Adipocyte (in vitro differentiated cells): ENCODE measurements around the gene PALD1.
A peak's percentile ranks its signal among the peaks of the same experiment; 100 is the strongest.

Experiments used
- DNase-seq: peaks from one replicate; pipeline ENCODE4 v3.0.0-alpha.2; 2015; ENCODE audit warnings: low read depth
- H3K27me3 ChIP-seq: replicated peaks from 2 replicates; pipeline ENCODE4 v1.7.0; 2013; ENCODE audit warnings: mild to moderate bottlenecking, low read length, moderate library complexity; ENCODE audit not compliant: control insufficient read depth, insufficient read depth
- H3K36me3 ChIP-seq: 2 replicates; pipeline ENCODE4 v1.7.0; 2013; ENCODE audit warnings: low read length, mild to moderate bottlenecking, moderate library complexity; ENCODE audit not compliant: control insufficient read depth, insufficient read depth, severe bottlenecking
- H3K4me1 ChIP-seq: 2 replicates; pipeline ENCODE4 v1.7.0; 2013; ENCODE audit warnings: mild to moderate bottlenecking, low read length, moderate library complexity; ENCODE audit not compliant: control insufficient read depth, insufficient read depth
- H3K4me3 ChIP-seq: 2 replicates; pipeline ENCODE4 v1.7.0; 2013; ENCODE audit warnings: mild to moderate bottlenecking, low read length, moderate library complexity
- H3K9ac ChIP-seq: 2 replicates; pipeline ENCODE4 v1.7.0; 2013; ENCODE audit warnings: mild to moderate bottlenecking, low read length, moderate library complexity
- H3K9me3 ChIP-seq: 2 replicates; pipeline ENCODE4 v1.7.0; 2013; ENCODE audit warnings: mild to moderate bottlenecking, low read length, moderate library complexity; ENCODE audit not compliant: control insufficient read depth

Gene PALD1

GRCh38 chr10:70584909-70585544 is 106.5 kb downstream of the PALD1 start:
- Histone ChIP-seq H3K9ac (no peak overlapping the region), H3K9me3 (no peaks in the 10 kb centered on the region), H3K4me3 (no peak overlapping the region), H3K27me3 (no peaks in the 10 kb centered on the region), H3K36me3 (no peaks in the 10 kb centered on the region), H3K4me1 (peaks cover 8% of the 10 kb centered on the region)
- DNase-seq, result peak; percentile 41

- DNase-seq, result no peak
- Histone ChIP-seq H3K4me1 (peaks cover 8% of the 10 kb centered on the region), H3K27me3 (no peaks in the 10 kb centered on the region), H3K9ac (no peak overlapping the region), H3K9me3 (no peaks in the 10 kb centered on the region), H3K4me3 (no peak overlapping the region), H3K36me3 (no peaks in the 10 kb centered on the region)
Observed at GRCh38 chr10:70585578-70586169, 107.1 kb downstream of the PALD1 start.

- no peaks in the 10 kb centered on the region for H3K36me3 ChIP-seq
- no peak overlapping the region for H3K9ac ChIP-seq
- H3K9me3 ChIP-seq, result no peaks in the 10 kb centered on the region
- no peak overlapping the region for H3K4me3 ChIP-seq
- H3K4me1 ChIP-seq, result peaks cover 8% of the 10 kb centered on the region
- no peak for DNase-seq
- H3K27me3 ChIP-seq, result no peaks in the 10 kb centered on the region
Observed at GRCh38 chr10:70586348-70586930, 107.9 kb downstream of the PALD1 start.

DNA sequence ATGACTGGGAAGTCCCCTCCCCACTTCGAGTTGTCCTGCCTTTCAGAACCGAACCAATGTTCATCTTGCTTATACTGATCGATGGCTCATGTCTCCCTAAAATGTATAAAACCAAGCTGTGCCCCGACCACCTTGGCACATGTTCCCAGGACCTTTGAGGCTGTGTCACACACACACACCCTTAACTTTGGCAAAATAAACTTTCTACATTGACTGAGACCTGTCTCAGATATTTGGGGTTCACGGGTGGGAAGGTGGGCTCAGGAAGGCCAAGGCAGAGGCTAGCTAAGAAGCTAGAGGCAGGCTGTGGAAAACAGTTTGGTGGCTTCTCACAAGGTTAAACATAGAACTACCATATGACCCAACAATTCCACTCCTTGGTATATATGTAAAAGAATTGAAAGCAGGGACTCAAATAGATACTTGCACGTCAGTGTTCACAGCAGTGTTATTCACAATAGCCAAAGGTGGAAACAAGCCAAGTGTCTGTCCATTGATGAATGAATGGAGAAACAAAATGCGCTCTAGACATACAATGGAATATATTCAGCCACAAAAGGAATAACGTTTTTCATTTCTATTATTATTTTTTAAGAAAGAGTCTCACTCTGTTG is 108.6 kb downstream of the PALD1 start:
- no peak for DNase-seq
- Histone ChIP-seq H3K4me3 (no peak overlapping the region), H3K27me3 (peaks cover 4% of the 10 kb centered on the region), H3K36me3 (no peaks in the 10 kb centered on the region), H3K9ac (no peak overlapping the region), H3K9me3 (no peaks in the 10 kb centered on the region), H3K4me1 (peaks cover 8% of the 10 kb centered on the region)

- no peaks in the 10 kb centered on the region for H3K9me3 ChIP-seq
- peaks cover 8% of the 10 kb centered on the region for H3K4me1 ChIP-seq
- no peaks in the 10 kb centered on the region for H3K36me3 ChIP-seq
- no peak overlapping the region for H3K9ac ChIP-seq
- no peak overlapping the region for H3K4me3 ChIP-seq
- no peak for DNase-seq
- peaks cover 8% of the 10 kb centered on the region for H3K27me3 ChIP-seq
Observed at GRCh38 chr10:70588255-70588654, 109.7 kb downstream of the PALD1 start.

GRCh38 chr10:70588859-70589570 is 110.4 kb downstream of the PALD1 start:
- no peak overlapping the region for H3K9ac ChIP-seq
- peaks cover 12% of the 10 kb centered on the region for H3K27me3 ChIP-seq
- DNase-seq, result no peak
- H3K36me3 ChIP-seq, result no peaks in the 10 kb centered on the region
- no peaks in the 10 kb centered on the region for H3K9me3 ChIP-seq
- H3K4me1 ChIP-seq, result peaks cover 8% of the 10 kb centered on the region
- H3K4me3 ChIP-seq, result no peak overlapping the region

DNA sequence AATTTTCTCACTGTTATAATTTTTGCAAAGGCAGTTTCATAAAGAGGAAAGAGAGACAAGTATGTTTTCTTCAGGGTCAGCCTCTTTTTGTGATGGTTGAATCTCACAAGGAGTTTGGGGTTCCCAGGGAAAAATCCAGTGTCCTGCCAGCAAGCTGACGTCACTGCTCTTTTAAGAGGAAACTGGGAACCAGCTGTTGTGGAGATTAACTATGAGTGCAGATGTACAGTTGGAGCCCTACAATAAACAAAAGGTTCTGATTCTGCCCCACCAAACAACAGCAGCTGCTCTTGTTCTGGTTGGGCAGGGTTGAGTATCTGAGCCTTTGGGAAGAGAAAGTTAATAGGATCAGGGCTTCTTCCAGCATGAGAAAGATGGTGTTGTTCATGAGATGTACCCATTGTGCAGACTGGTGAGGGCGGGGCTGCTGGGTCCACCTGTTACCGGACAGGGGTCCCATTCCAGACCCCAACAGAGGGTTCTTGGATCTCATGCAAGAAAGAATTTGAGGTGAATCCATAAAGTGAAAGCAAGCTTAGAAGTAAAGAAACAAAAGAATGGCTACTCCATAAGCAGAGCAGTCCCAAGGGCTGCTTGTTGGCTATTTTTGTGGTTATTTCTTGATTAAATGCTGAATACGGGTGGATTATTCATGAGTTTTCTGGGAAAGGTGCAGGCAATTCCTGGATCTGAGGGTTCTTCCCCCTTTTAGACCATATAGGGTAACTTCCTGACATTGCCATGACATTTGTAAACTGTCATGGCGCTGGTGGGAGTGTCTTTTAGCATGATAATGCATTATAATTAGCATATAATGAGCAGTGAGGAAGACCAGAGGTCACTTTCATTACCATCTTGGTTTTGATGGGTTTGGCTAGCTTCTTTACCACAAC is 111.4 kb downstream of the PALD1 start:
- Histone ChIP-seq H3K9ac (no peak overlapping the region), H3K36me3 (no peaks in the 10 kb centered on the region), H3K4me1 (peaks cover 3% of the 10 kb centered on the region), H3K27me3 (peaks cover 15% of the 10 kb centered on the region), H3K4me3 (no peak overlapping the region), H3K9me3 (no peaks in the 10 kb centered on the region)
- DNase-seq, result peak; percentile 11

- Histone ChIP-seq H3K36me3 (no peaks in the 10 kb centered on the region), H3K4me1 (no peaks in the 10 kb centered on the region)
Observed at GRCh38 chr10:70590655-70591416, 112.3 kb downstream of the PALD1 start.

GRCh38 chr10:70592186-70592735 is 113.7 kb downstream of the PALD1 start:
- DNase-seq, result no peak
- Histone ChIP-seq H3K36me3 (no peaks in the 10 kb centered on the region), H3K27me3 (peaks cover 15% of the 10 kb centered on the region), H3K9ac (no peak overlapping the region), H3K4me1 (no peaks in the 10 kb centered on the region), H3K4me3 (no peak overlapping the region), H3K9me3 (no peaks in the 10 kb centered on the region)

More at GRCh38 chr10:70590655-70591416, 112.3 kb downstream of the PALD1 start:
- Histone ChIP-seq H3K9me3 (no peaks in the 10 kb centered on the region), H3K27me3 (peaks cover 15% of the 10 kb centered on the region), H3K4me3 (no peak overlapping the region), H3K9ac (no peak overlapping the region)
- no peak for DNase-seq
